HepG2 (cell line): ENCODE measurements around the gene RHBDD2. TPM values are rescaled to one million over a fixed set of nuclear protein-coding genes. Genes with fewer than 3 reads are reported as not detected.
A peak's percentile ranks its signal among the peaks of the same experiment; 100 is the strongest.

Source experiments
- ARID5B ChIP-seq: IDR thresholded peaks from 2 replicates; pipeline ENCODE4 v1.4.0; 2020; ENCODE audit warnings: mild to moderate bottlenecking, missing genetic modification reagents
- CHD2 ChIP-seq: IDR thresholded peaks from 2 replicates; pipeline ENCODE4 v1.6.1; 2011; ENCODE audit warnings: low read depth, low read length, improper control_type of control experiment
- CREB1 ChIP-seq, 2 experiments: fragments of 450-650 bp in 1 of 2; IDR thresholded peaks; 2 replicates each; pipeline ENCODE4 v1.6.1; 2016 to 2017; ENCODE audit warnings: control low read depth in 1 of 2, mild to moderate bottlenecking in 1 of 2, missing compliant biosample characterization in 1 of 2, missing genetic modification characterization in 1 of 2
- DMAP1 ChIP-seq: IDR thresholded peaks from 2 replicates; pipeline ENCODE4 v1.6.1; 2016
- ELF4 ChIP-seq: sonication (generic); formaldehyde crosslinking; IDR thresholded peaks from 2 replicates; pipeline ENCODE4 v1.5.0; 2020; ENCODE audit warnings: missing genetic modification reagents, mild to moderate bottlenecking, moderate library complexity, borderline replicate concordance
- FOXK1 ChIP-seq: sonication (generic); formaldehyde crosslinking; IDR thresholded peaks from 2 replicates; pipeline ENCODE4 v1.4.0; 2020; ENCODE audit warnings: low read depth, missing genetic modification reagents, borderline replicate concordance
- JUN ChIP-seq: sonication (generic); formaldehyde crosslinking; IDR thresholded peaks from 2 replicates; pipeline ENCODE4 v1.4.0; 2020; ENCODE audit warnings: mild to moderate bottlenecking, missing genetic modification reagents
- KLF15 ChIP-seq: sonication (generic); formaldehyde crosslinking; IDR thresholded peaks from 2 replicates; pipeline ENCODE4 v1.8.1; 2023; ENCODE audit warnings: borderline replicate concordance, mild to moderate bottlenecking, inconsistent platforms, missing genetic modification reagents, mixed read lengths
- MAZ ChIP-seq, 2 experiments: sonication (generic) in 1 of 2; formaldehyde crosslinking in 1 of 2; IDR thresholded peaks; 2 replicates each; pipeline versions ENCODE4 v1.5.0 to v1.6.1; 2012 to 2020; ENCODE audit warnings: low read depth in 2 of 2, mild to moderate bottlenecking in 2 of 2, borderline replicate concordance in 1 of 2, improper control_type of control experiment in 1 of 2, low read length in 1 of 2, missing genetic modification reagents in 1 of 2, moderate library complexity in 1 of 2
- MED13 ChIP-seq: sonication (generic); formaldehyde crosslinking; IDR thresholded peaks from 2 replicates; pipeline ENCODE4 v1.5.0; 2020; ENCODE audit warnings: missing genetic modification reagents
- RBM39 ChIP-seq: fragments of 200-400 bp; formaldehyde crosslinking; IDR thresholded peaks from one replicate; pipeline ENCODE4 v1.6.1; 2018; ENCODE audit warnings: antibody characterized with exemption, mild to moderate bottlenecking, low read depth, low read length; ENCODE audit not compliant: poor library complexity, severe bottlenecking
- RFX1 ChIP-seq: fragments of 450-650 bp; IDR thresholded peaks from 2 replicates; pipeline ENCODE4 v1.6.1; 2017
- TBX2 ChIP-seq: sonication (generic); formaldehyde crosslinking; IDR thresholded peaks from 2 replicates; pipeline ENCODE4 v1.5.0; 2020; ENCODE audit warnings: missing genetic modification reagents, mild to moderate bottlenecking, borderline replicate concordance
- THRA ChIP-seq: sonication (generic); formaldehyde crosslinking; IDR thresholded peaks from 2 replicates; pipeline ENCODE4 v1.4.0; 2020; ENCODE audit warnings: missing genetic modification reagents, borderline replicate concordance
- ZNF589 ChIP-seq: sonication (generic); formaldehyde crosslinking; conservative IDR thresholded peaks from 2 replicates; pipeline ENCODE4 v1.8.0; 2022; ENCODE audit warnings: mild to moderate bottlenecking, moderate library complexity, missing genetic modification reagents
- ZNF672 ChIP-seq: sonication (generic); formaldehyde crosslinking; IDR thresholded peaks from 2 replicates; pipeline ENCODE4 v1.8.1; 2022; ENCODE audit warnings: missing genetic modification reagents
- ZNF724P ChIP-seq: sonication (generic); formaldehyde crosslinking; IDR thresholded peaks from 2 replicates; pipeline ENCODE4 v1.8.0; 2022; ENCODE audit warnings: missing genetic modification reagents, borderline replicate concordance
- ZSCAN9 ChIP-seq: IDR thresholded peaks from 2 replicates; pipeline ENCODE4 v1.6.1; 2016; ENCODE audit warnings: borderline replicate concordance
- polyA plus RNA-seq, 8 experiments: library from polyadenylated mRNA; depleted of rRNA in 3 of 8; stranded (reverse) in 7 of 8; unstranded in 1 of 8; fragments of >200 nt; fragmentation: Illumina TruSeq in 4 of 8; extraction: Trizol in 4 of 8; gene quantifications; 2 replicates each; pipeline versions ENCODE4 v1.2.1 to v1.2.3, GENCODE V29; 2011 to 2016; ENCODE audit warnings: low read depth in 4 of 8, missing spikeins in 1 of 8, mixed read lengths in 1 of 8; ENCODE audit not compliant: insufficient read depth in 1 of 8
- total RNA-seq, 5 experiments: library from RNA; depleted of rRNA; stranded (reverse); fragments of >200 nt; fragmentation: Illumina TruSeq; extraction: Trizol; gene quantifications; 2 replicates each; pipeline ENCODE4 v1.2.3, GENCODE V29; 2016; ENCODE audit warnings: low read depth in 1 of 5
- TF ChIP-seq, protein P1 (sequence below): sonication (generic); formaldehyde crosslinking; IDR thresholded peaks from 2 replicates; pipeline ENCODE4 v1.4.0; 2020; ENCODE audit warnings: missing genetic modification reagents
- TF ChIP-seq, protein P2 (sequence below): sonication (generic); formaldehyde crosslinking; IDR thresholded peaks from 2 replicates; pipeline ENCODE4 v1.4.0; 2020; ENCODE audit warnings: missing genetic modification reagents

RHBDD2 gene
- total and polyA plus RNA-seq, 2 of the 13 experiments (the other 11 are each of a cell fraction or from before 2014, with no cell fraction given) = 23.1 to 26.4 TPM

DNA sequence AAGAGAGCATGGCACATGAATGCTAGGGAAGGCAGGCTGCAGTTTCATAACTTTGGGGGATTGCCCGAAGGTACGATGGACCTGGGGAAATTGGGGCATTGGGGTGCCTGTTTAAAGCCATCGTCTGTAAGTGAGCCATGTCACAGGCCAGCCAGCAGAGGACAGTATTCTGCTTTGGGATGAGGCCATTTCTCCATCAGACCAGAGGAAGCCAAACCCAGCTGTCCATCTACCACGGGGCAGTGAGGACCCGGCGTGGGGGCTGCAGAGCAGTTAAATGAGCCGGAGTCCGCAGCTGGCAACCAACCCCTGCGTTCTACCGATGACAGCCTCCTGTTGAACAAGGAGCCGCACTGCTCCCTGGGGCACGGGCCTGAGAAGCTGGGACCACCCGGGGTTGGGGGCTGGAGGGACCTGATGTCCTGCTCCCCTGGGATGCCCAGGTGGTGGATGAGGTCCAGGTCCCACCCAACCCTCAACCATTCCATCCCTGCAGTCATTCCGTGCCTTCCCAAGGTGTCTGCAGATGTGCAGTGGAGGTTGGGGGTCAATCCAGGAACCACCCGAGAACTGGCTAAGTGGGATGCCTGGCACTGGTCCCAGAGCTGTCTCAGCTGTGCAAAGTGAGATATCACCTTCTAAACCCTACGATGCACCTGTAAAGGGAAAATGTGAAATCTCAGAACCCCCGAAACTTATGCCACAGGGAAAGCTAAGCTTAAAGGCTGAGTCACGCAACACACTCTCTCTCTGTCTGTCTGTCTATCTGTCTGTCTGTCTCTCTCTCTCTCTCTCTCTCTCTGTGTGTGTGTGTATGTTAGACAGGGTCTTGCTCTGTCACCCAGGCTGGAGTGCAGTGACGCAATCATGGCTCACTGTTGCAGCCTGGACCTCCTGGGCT is 12.1 kb upstream of the RHBDD2 start (continued):
- peak; percentile 38; the same call in 1 of the 2 replicates for TF ChIP-seq ARID5B
- no peak; the same call in 1 of the 2 replicates for TF ChIP-seq ZNF724P (CRISPR knock-in tag)
- 0 out of 2 replicates have a peak, but pooled peaks have one; percentile 38 for TF ChIP-seq ZSCAN9 (CRISPR knock-in tag)
- TF ChIP-seq ZNF672 = no peak
- peak; percentile 55; the same call in 1 of the 2 replicates for TF ChIP-seq CREB1 (IDR thresholded peaks at IDR 0.05)
- no peak for TF ChIP-seq CREB1 (CRISPR knock-in tag; IDR thresholded peaks at IDR 0.05)
- TF ChIP-seq RFX1 = no peak
- no peak for TF ChIP-seq MED13 (CRISPR knock-in tag)
- peak; percentile 21; the same call in 1 of the 2 replicates for TF ChIP-seq TBX2 (CRISPR knock-in tag)
- peak; percentile 22; the same call in 1 of the 2 replicates for TF ChIP-seq FOXK1 (CRISPR knock-in tag)
- no peak for TF ChIP-seq KLF15
- TF ChIP-seq DMAP1 (CRISPR knock-in tag) = no peak
- TF ChIP-seq, protein P1, sequence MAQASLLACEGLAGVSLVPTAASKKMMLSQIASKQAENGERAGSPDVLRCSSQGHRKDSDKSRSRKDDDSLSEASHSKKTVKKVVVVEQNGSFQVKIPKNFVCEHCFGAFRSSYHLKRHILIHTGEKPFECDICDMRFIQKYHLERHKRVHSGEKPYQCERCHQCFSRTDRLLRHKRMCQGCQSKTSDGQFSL = no peak
- no peak for TF ChIP-seq CHD2
- TF ChIP-seq RBM39 = peak; percentile 15
- TF ChIP-seq JUN (CRISPR knock-in tag) = no peak
- no peak for TF ChIP-seq ZNF589 (CRISPR knock-in tag)
- TF ChIP-seq MAZ (IDR thresholded peaks at IDR 0.05; ENCODE audit: borderline replicate concordance, low read depth, low read length) = no peak
- TF ChIP-seq MAZ (CRISPR knock-in tag; IDR thresholded peaks at IDR 0.05; ENCODE audit: low read depth) = no peak
- no peak for TF ChIP-seq THRA
- TF ChIP-seq, protein P2, sequence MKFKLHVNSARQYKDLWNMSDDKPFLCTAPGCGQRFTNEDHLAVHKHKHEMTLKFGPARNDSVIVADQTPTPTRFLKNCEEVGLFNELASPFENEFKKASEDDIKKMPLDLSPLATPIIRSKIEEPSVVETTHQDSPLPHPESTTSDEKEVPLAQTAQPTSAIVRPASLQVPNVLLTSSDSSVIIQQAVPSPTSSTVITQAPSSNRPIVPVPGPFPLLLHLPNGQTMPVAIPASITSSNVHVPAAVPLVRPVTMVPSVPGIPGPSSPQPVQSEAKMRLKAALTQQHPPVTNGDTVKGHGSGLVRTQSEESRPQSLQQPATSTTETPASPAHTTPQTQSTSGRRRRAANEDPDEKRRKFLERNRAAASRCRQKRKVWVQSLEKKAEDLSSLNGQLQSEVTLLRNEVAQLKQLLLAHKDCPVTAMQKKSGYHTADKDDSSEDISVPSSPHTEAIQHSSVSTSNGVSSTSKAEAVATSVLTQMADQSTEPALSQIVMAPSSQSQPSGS (CRISPR knock-in tag) = peak; percentile 62; the same call in 1 of the 2 replicates
- no peak for TF ChIP-seq ELF4 (CRISPR knock-in tag)
